Nephron (organoid): ENCODE results near the gene NSMCE3.
A peak's percentile ranks its signal among the peaks of the same experiment; 100 is the strongest.
"Not testable (repeated sequence)": the region's sequence is repeated elsewhere in the genome, so short reads cannot be mapped to it uniquely, and the experiment has no call there.

Experiments used
- H3K27ac Mint-ChIP-seq, 3 experiments: 2 replicates each; pipeline ENCODE4 v1.8.0; 2020; ENCODE audit warnings: mixed read lengths in 3 of 3, mild to moderate bottlenecking in 2 of 3, moderate library complexity in 1 of 3
- H3K27me3 Mint-ChIP-seq: 2 replicates; pipeline ENCODE4 v1.8.0; 2021; ENCODE audit warnings: low read depth, mild to moderate bottlenecking, moderate library complexity, mixed read lengths
- H3K36me3 Mint-ChIP-seq: 2 replicates; pipeline ENCODE4 v1.8.0; 2020; ENCODE audit warnings: low read depth, mixed read lengths
- H3K4me1 Mint-ChIP-seq: 2 replicates; pipeline ENCODE4 v1.8.0; 2020; ENCODE audit warnings: mixed read lengths
- H3K4me3 Mint-ChIP-seq, 3 experiments: 2 replicates each; pipeline ENCODE4 v1.8.0; 2020; ENCODE audit warnings: mild to moderate bottlenecking in 3 of 3, mixed read lengths in 3 of 3, moderate library complexity in 2 of 3
- H3K9me3 Mint-ChIP-seq: 2 replicates; pipeline ENCODE4 v1.8.0; 2020; ENCODE audit warnings: mixed read lengths
- CTCF ChIP-seq, 3 experiments: fragments of 200-600 bp; sonication (generic); IDR thresholded peaks; one replicate each; pipeline ENCODE4 v1.5.0; 2021; ENCODE audit warnings: antibody characterized with exemption in 3 of 3; ENCODE audit not compliant: unreplicated experiment in 3 of 3

The NSMCE3 gene

GRCh38 chr15:29241207-29241606 is 28.4 kb downstream of the NSMCE3 start:
- Mint-ChIP-seq H3K9me3 (no peaks in the 10 kb centered on the region), H3K4me1 (no peaks in the 10 kb centered on the region), H3K27me3 (peaks cover 4% of the 10 kb centered on the region), H3K36me3 (no peaks in the 10 kb centered on the region), H3K4me3 (no peak overlapping the region), H3K27ac (no peak overlapping the region)
- no peak for TF ChIP-seq CTCF (IDR thresholded peaks at IDR 0.05; ENCODE audit: unreplicated experiment in 3 of 3)

DNA sequence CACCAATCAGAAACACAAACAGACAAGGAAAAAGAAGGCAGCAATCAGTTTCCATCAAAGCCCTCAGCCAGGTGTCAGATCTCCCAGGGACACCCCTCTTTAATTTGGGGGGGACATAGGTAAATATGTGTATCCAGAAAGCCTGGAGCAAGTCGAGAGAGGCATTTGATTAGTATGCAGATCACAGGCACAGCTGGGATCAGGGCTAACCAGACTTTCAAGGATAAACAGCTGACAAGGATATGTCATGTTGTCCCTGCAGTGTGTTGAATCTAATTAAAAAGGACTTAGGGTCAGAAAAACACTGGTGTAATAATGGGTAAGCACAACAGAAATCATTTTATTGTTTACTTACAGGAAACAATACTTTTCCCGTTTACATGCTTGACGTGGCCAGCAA is 30.2 kb downstream of the NSMCE3 start:
- Mint-ChIP-seq H3K36me3 (no peaks in the 10 kb centered on the region), H3K4me3 (no peak overlapping the region), H3K27me3 (peaks cover 4% of the 10 kb centered on the region), H3K9me3 (peaks cover 5% of the 10 kb centered on the region), H3K27ac (no peak overlapping the region), H3K4me1 (no peaks in the 10 kb centered on the region)
- TF ChIP-seq CTCF (IDR thresholded peaks at IDR 0.05; ENCODE audit: unreplicated experiment in 3 of 3): no peak

GRCh38 chr15:29233566-29233965 is 36.1 kb downstream of the NSMCE3 start:
- Mint-ChIP-seq H3K4me3 (no peak overlapping the region), H3K27ac (no peak overlapping the region), H3K9me3 (peaks cover 5% of the 10 kb centered on the region), H3K4me1 (no peaks in the 10 kb centered on the region), H3K36me3 (no peaks in the 10 kb centered on the region), H3K27me3 (no peaks in the 10 kb centered on the region)
- no peak for TF ChIP-seq CTCF (IDR thresholded peaks at IDR 0.05; ENCODE audit: unreplicated experiment in 3 of 3)

- no peak overlapping the region for H3K4me3 Mint-ChIP-seq
- H3K27ac Mint-ChIP-seq: peak overlapping the region in 1 of 3 experiments; percentile 9
- TF ChIP-seq CTCF (IDR thresholded peaks at IDR 0.05; ENCODE audit: unreplicated experiment in 3 of 3): no peak
- no peaks in the 10 kb centered on the region for H3K9me3 Mint-ChIP-seq
- no peaks in the 10 kb centered on the region for H3K36me3 Mint-ChIP-seq
- peaks cover 7% of the 10 kb centered on the region for H3K4me1 Mint-ChIP-seq
- peaks cover 7% of the 10 kb centered on the region for H3K27me3 Mint-ChIP-seq
These were observed 43.0 kb downstream of the NSMCE3 start for GRCh38 chr15:29226436-29227208.

GRCh38 chr15:29225534-29226234 is 43.9 kb downstream of the NSMCE3 start:
- Mint-ChIP-seq H3K27ac (no peak overlapping the region), H3K4me1 (peaks cover 7% of the 10 kb centered on the region), H3K36me3 (no peaks in the 10 kb centered on the region), H3K27me3 (peaks cover 9% of the 10 kb centered on the region), H3K4me3 (peak overlapping the region in 1 of 3 experiments; percentile 31), H3K9me3 (no peaks in the 10 kb centered on the region)
- TF ChIP-seq CTCF (IDR thresholded peaks at IDR 0.05; ENCODE audit: unreplicated experiment in 3 of 3): no peak

- H3K27me3 Mint-ChIP-seq, H3K4me1 Mint-ChIP-seq, H3K9me3 Mint-ChIP-seq, H3K36me3 Mint-ChIP-seq, H3K27ac Mint-ChIP-seq, H3K4me3 Mint-ChIP-seq: not testable (repeated sequence)
These were observed 44.6 kb downstream of the NSMCE3 start for GRCh38 chr15:29224987-29225363.

DNA sequence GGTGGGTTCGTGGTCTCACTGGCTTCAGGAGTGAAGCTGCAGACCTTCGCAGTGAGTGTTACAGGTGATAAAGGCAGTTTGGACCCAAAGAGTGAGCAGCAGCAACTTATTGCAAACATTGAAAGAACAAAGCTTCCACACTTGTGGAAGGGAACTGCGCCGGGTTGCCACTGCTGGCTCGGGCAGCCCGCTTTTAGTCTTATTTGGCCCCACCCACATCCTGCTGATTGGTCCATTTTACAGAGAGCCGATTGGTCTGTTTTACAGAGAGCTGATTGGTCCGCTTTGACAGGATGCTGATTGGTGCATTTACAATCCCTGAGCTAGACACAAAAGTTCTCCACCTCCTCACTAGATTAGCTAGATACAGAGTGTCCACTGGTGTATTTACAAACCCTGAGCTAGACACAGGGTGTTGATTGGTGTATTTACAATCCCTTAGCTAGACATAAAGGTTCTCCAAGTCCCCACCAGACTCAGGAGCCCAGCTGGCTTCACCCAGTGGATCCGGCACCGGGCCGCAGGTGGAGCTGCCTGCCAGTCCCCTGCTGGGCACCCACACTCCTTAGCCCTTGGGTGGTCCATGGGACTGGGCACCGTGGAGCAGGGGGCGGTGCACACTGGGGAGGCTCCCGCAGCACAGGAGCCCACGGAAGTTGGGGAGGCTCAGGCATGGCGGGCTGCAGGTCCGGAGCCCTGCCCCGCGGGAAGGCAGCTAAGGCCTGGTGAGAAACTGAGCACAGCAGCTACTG is 45.2 kb downstream of the NSMCE3 start:
- H3K4me1 Mint-ChIP-seq, H3K36me3 Mint-ChIP-seq, H3K4me3 Mint-ChIP-seq, H3K27ac Mint-ChIP-seq, H3K9me3 Mint-ChIP-seq, H3K27me3 Mint-ChIP-seq: not testable (repeated sequence)
